Stimulated activated CD4-positive, alpha-beta T cell treated with anti-CD3 and anti-CD28 coated beads, Interleukin-15, amount 100 ng/mL, for 1 hour (primary cell): Measurements from ENCODE around the gene GRIA4.
"Not testable (repeated sequence)": the region's sequence is repeated elsewhere in the genome, so short reads cannot be mapped to it uniquely, and the experiment has no call there.

Experiments used
- DNase-seq, 2 donors: peaks; one replicate each; pipeline ENCODE4 v3.0.0-alpha.2; 2020; ENCODE audit warnings: low read depth in 1 of 2, low spot score in 1 of 2

Gene GRIA4

GRCh38 chr11:105986554-105986953, 376.7 kb downstream of the GRIA4 start:
- no peak for DNase-seq

GRCh38 chr11:105988197-105988596, 378.3 kb downstream of the GRIA4 start:
- DNase-seq: no peak

DNA sequence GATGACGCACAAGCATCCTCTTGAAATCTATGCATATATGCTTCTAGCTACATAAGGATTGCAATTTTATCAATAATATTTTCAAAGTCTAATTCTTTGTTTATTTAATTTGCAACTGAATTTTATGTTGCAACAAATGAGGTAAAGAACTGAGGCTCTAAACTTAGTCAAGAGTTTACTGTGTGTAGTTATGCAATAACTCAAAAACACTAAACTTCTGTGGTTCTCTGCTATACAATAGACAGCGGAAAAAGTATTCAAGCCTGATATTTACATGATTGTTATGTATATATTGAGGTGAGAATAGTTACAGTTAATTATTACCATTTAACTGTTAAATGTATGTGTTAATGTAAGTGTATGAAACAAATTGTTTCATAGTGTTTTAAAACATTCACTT, 379.3 kb downstream of the GRIA4 start:
- no peak for DNase-seq

DNA sequence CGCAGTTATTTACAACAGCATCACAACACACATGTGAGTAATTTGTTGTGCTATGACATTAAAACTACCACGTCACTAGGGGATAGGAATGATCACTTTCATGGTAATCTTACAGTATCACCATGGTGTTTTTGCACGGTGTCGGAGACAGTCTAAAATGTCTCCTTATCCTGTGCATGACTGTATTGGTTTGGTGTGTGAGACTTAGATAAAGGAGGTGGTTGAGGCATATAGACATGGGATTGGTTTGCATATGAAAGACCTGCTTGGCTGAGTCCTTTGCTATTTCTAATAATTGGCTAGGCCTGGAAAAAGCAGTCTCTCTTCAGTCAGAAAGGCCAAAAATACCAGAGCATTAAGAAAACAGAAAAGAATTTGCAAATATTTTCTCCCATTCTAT, 382.0 kb downstream of the GRIA4 start:
- DNase-seq: no peak

DNA sequence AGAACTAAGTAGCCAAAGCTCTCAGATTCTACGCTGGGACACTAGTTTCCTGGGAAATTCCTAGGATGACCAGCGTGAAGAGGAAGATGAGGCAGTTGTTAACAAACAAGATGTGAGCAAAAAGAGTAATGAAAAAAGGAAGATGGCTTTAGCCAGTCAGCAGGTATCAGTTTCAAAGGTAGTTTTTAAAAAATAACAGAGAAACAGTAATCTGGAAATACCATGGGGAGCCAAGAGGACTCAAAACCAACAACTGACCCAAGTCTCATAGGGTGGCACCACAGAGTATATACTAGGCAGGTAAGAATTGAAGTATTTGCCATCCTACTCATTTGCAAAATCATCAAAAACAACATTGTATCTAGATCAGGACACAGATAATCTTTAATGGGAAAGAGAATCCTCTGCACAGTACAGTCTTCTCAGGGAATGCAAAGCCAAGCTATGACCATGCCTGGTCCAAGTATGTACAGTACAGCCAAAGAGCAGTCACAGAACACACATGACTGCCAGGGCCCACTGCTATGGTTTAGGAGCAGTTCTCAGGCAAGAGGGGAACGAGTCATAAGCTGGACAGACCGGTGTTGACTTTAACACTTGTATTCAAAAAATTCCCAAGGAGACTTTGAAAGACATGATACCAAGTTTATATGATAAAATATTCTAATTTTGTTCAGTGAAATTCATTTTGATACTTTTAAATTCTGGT, 391.6 kb downstream of the GRIA4 start:
- no peak for DNase-seq

GRCh38 chr11:106003094-106003493, 393.2 kb downstream of the GRIA4 start:
- DNase-seq: not testable (repeated sequence)

DNA sequence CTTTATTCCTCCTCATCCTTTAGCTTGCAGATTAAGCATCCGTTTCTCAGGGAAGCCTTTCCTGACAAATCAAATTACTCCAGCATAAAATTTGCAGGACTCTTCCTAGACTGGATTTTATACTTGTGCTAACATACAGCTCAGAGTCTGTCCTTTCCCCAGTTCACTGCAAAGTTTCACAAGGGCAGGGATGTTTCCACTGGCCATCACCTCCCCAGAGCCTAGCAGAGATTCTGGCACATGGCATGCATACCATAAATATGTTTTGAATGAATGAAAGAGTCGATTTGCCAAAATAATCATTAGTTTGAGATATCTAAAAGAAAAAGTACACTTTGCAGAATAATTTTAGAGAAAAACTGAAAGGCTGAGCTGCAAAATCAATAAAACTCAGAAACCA, 401.6 kb downstream of the GRIA4 start:
- DNase-seq: no peak

DNA sequence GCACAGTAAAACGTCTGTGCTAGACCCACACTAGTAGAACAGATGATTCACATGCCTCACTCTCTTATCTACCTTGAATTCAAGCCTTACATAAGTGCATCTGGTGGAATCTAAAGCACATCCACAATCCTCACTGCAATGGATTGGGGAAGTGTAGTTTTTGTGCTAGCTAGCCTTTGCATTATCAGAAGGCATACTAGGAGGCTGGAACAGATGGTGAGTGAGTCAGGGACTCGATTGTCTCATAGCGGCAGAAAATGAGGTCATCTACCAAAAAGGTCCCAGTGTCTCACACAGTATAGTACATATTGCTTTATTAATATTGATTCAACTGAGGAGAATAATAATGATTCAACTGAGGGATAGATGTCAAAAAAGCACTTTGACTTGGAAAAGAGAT, 402.9 kb downstream of the GRIA4 start:
- no peak for DNase-seq

GRCh38 chr11:106014035-106014434, 404.2 kb downstream of the GRIA4 start:
- no peak for DNase-seq

DNA sequence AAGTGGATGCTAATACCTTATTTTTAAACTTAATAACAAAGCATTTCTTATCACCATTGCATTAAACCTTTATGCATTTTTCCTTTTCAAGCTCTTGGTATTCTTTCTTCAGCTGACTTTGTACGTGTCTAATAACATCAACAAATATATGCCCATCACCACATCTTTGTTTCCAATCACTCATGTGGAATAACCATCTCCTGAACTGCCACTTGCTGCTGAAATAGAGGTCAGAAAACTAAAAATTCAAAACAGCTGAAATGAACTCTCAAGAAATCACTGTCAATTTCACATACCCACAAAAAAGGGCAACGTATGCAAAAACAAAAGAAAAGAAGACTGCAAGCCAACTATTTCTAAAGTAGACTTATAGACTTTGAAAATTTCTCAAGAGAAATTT, 404.7 kb downstream of the GRIA4 start:
- DNase-seq: no peak

DNA sequence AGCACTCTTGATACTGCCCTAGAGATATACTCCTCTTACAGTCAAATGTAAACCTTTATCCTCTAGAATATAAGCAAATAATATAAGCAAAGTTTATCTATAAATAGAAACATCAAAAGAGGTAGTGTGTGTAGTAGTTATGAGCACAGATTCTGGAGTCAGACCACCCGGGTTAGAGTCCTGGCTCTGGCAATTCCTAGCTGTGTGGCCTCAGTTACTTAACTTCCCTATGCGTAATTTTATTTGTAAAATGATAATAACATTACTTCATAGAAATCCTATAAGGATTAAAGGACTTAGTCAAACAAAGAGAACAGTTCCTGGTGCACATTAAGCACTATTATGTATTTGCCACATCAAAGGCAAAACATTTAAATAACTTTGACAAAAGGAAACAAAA, 405.2 kb downstream of the GRIA4 start:
- no peak for DNase-seq

DNA sequence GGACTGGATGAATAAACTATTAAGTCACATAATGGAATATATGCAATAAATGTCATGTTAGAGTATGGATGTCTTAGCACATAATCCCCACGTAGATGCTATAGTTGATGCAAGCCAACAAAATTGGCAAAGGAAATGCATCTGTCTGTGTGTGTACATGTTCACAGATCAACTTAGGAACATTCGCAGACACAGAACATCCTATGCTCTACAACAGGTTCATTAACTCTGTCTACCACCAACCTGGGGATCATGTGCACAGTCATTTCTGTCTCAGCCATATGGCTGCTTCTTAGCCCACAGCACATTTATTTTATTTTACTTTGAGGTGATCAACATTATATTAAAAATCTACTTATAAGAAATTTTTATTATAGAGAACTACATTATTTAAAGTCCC, 407.2 kb downstream of the GRIA4 start:
- no peak for DNase-seq

GRCh38 chr11:106021181-106021966, 411.5 kb downstream of the GRIA4 start:
- no peak for DNase-seq

DNA sequence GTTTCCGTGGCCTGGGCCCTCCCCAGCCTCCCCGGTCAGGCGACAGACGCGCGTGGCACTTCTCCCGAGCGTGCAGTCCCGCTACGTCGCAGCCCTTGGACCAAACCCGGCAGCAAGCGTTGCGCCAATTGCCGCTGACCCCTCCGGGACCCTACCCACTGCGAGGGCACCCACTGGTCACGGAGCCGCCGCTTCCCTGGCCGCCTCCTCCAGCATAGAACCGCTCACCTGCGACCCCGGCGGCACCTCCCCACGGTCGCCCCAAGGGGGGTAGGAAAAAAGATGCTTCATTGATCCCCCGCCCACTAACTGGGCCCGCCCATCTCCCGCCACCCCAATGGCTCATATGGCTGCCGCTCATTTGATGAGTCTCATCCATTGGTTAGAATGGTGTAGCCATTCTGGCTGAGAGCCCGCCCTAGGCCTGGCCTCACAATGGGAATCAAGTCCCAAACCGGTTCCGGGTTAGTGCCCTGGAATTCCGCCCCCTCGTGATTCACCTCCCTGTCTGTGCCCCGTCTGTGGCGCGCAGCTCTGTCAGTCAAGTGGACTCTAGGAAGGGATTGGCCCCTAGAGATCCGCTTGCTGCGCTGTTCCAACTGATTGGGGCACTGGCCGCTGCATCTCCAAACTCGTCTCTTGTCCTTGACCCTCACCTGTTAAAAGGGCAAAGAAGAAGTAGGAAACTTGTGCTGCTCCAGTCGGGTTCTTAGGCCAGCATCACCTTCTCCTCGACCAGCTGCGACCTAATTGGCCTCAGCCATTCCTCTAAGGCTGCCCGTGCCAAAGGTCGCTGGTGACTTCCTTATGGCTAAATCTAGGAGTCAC, 412.3 kb downstream of the GRIA4 start, which contains the start of gene MSANTD4:
Gene MSANTD4 (minus strand): TSS at position 274 of the 828 bp plus-strand sequence. CDS start 11,323 bp downstream, outside the sequence.
- DNase-seq: peak; percentile 92 to 97

DNA sequence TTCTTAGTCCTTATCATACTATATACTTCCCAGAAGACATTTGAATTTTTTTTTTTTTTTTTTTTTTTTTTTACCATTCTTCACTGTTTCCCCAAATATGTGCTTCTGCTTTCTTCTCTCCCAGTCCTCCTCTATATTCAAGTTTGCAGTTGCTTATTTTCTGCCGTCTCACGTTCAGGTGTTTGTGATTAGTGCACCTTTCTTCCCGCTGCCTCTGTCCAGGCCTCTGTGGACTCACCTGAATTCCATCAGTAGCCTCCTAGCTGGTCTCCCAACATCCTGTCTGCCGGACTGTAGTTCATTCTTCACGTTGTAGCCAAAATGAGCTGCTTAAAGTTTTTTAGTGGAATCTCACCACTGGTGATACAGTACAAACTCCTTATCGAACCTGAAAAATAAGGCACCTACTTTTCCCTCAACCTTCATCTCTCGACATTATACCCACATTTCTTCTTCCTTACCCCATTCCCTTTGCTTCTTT, 413.0 kb downstream of the GRIA4 start:
- no peak for DNase-seq

DNA sequence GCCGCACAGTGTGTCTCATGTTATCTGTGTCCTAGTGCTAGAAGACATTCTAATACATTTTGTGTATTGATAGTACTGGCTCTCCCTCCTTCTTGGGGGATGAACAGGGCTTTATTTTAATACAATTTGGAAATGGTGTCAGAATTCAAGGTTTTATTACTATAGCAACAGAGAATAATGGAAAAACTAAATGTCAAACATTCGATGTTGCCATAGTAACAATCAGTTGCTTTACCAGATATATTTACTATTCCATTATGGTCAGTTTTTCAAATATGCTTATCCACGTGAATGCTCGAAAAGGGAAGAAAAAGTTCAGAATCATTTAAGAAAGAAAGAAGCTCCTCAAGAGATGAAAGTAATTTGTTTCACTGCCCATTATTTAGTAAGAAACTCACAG, 420.7 kb downstream of the GRIA4 start:
- DNase-seq: no peak

DNA sequence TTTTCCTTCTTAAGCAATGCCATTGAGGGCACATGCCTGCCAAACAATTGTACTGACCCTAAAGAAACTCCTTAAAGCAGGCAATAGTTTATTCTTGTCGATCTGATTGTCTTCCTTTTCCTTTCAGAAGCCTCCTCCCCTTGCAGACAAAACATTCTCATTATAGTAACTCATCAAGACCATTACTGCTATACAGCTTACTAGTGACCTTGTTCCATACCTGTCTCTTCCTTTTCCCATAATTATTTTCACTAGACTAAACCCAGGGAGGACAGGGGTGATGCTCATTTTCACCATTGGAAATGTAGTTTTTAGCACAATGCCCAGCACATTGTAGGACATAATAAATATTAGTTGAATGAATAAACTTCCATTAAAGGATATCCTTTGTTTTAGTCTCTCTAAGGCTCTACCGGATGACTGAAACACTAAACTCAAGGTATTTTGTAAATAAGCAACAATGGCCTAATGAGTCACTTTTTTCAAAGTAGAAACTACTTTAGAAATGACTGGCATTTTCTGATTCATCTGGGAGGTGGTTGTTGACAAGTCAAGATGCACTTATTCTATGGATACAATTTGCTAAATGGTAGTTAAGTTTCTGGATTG, 421.4 kb downstream of the GRIA4 start:
- DNase-seq: no peak
